Panc1 (cell line): Measurements from ENCODE around the gene SLC12A3. TPM values are rescaled to one million over a fixed set of nuclear protein-coding genes. Genes with fewer than 3 reads are reported as not detected.

Experiments used
- ATAC-seq: fragments of 200-7000 bp; cut with Tn5 transposase; 2 replicates; pipeline ENCODE4 v1.9.1; 2020; ENCODE audit warnings: mild to moderate bottlenecking, moderate library complexity
- BruUV-seq: library from RNA; stranded (reverse); fragments of 400-500 nt; replicated peaks from 2 replicates; lab custom pipeline; 2021; lab: Mats Ljungman, UMichigan
- CTCF ChIA-PET: fragments of 300-600 bp; sonication (Branson Sonifier 250); formaldehyde crosslinking; loops from one replicate; lab custom pipeline; 2022; ENCODE audit warnings: antibody characterized with exemption; lab: Charles Lee
- POLR2A ChIA-PET: fragments of 300-600 bp; sonication (Branson Sonifier 250); formaldehyde crosslinking; loops from one replicate; lab custom pipeline; 2022; ENCODE audit warnings: antibody characterized with exemption; lab: Charles Lee
- DNase-seq: peaks from one replicate; pipeline ENCODE4 v3.0.0-alpha.2; 2010; ENCODE audit warnings: low read depth, low spot score
- H3K27ac ChIP-seq: 2 replicates; pipeline ENCODE4 v1.5.1; 2011; ENCODE audit warnings: mild to moderate bottlenecking, low read length, inconsistent platforms
- H3K27me3 ChIP-seq: fragments of 200-500 bp; sonication (Bioruptor generic); 2 replicates; pipeline ENCODE4 v1.6.0; 2014; ENCODE audit warnings: low read length, inconsistent platforms; ENCODE audit not compliant: control insufficient read depth, insufficient read depth
- H3K36me3 ChIP-seq: fragments of 200-500 bp; sonication (Bioruptor generic); 2 replicates; pipeline ENCODE4 v1.5.1; 2014; ENCODE audit warnings: inconsistent platforms, mild to moderate bottlenecking, low read length, moderate library complexity; ENCODE audit not compliant: control insufficient read depth, insufficient read depth
- H3K4me1 ChIP-seq: 2 replicates; pipeline ENCODE4 v1.5.1; 2011; ENCODE audit warnings: inconsistent platforms, mild to moderate bottlenecking, low read length, moderate library complexity; ENCODE audit not compliant: control insufficient read depth, insufficient read depth
- H3K4me3 ChIP-seq, 2 experiments: 2 replicates each; pipeline ENCODE4 v1.5.1; 2011 to 2012; ENCODE audit warnings: low read depth in 2 of 2, low read length in 2 of 2, mild to moderate bottlenecking in 2 of 2, inconsistent platforms in 1 of 2, moderate library complexity in 1 of 2
- H3K9me3 ChIP-seq: fragments of 200-500 bp; sonication (Bioruptor generic); 2 replicates; pipeline ENCODE4 v1.5.1; 2014; ENCODE audit warnings: low read depth, mild to moderate bottlenecking, inconsistent platforms, low read length, moderate library complexity; ENCODE audit not compliant: control insufficient read depth, insufficient read depth
- CTCF ChIP-seq: fragments of 450-650 bp; IDR thresholded peaks from 2 replicates; pipeline ENCODE4 v1.5.1; 2017; ENCODE audit warnings: mild to moderate bottlenecking
- POLR2AphosphoS5 ChIP-seq: IDR thresholded peaks from 2 replicates; pipeline ENCODE4 v1.6.1; 2012; ENCODE audit warnings: mild to moderate bottlenecking, low read depth, low read length, moderate library complexity
- REST ChIP-seq, 2 experiments: IDR thresholded peaks; 2 replicates each; pipeline ENCODE4 v1.6.1; 2011 to 2012; ENCODE audit warnings: low read depth in 2 of 2, control low read depth in 1 of 2, low read length in 1 of 2, mild to moderate bottlenecking in 1 of 2, moderate library complexity in 1 of 2; ENCODE audit not compliant: insufficient read depth in 1 of 2
- SIN3A ChIP-seq: IDR thresholded peaks from 2 replicates; pipeline ENCODE4 v1.6.1; 2012; ENCODE audit warnings: low read depth, mild to moderate bottlenecking, low read length, moderate library complexity, borderline replicate concordance; ENCODE audit not compliant: insufficient read depth
- TCF7L2 ChIP-seq: IDR thresholded peaks from 2 replicates; pipeline ENCODE4 v1.6.1; 2011; ENCODE audit warnings: mild to moderate bottlenecking, low read depth, low read length, inconsistent platforms
- in situ Hi-C: cut with HindIII; loops from 2 replicates; pipeline ENCODE4 v1.10.0; 2016; ENCODE audit warnings: low sequenced_read_pairs, low pct_unique_long_range_greater_than_20kb
- intact Hi-C: fragments of 100-400 bp; cut with micrococcal nuclease; formaldehyde crosslinking; loops from one replicate; pipeline ENCODE4 v1.10.0; 2022; ENCODE audit not compliant: unreplicated experiment
- total RNA-seq: library from RNA; stranded (reverse); gene quantifications from one replicate; pipeline ENCODE4 v1.2.1, GENCODE V29; 2021; ENCODE audit not compliant: unreplicated experiment

SLC12A3 gene
- total RNA-seq, 1 experiment from 2014 or later: 0.15 TPM

GRCh38 chr16:56910112-56910511, 45.1 kb downstream of the SLC12A3 start:
- in situ Hi-C loops (no loop called here), intact Hi-C loops (no loop called here)
- ChIA-PET CTCF (no interaction called here), POLR2A (no interaction called here)
- Histone ChIP-seq H3K27me3 (no peaks in the 10 kb centered on the region), H3K4me1 (no peaks in the 10 kb centered on the region), H3K36me3 (no peaks in the 10 kb centered on the region), H3K9me3 (no peaks in the 10 kb centered on the region), H3K27ac (no peak overlapping the region), H3K4me3 (no peak overlapping the region)
- ATAC-seq (no peak), DNase-seq (no peak)
- no peak for TF ChIP-seq SIN3A
- BruUV-seq: no TSS peak

GRCh38 chr16:56910654-56911539, 45.9 kb downstream of the SLC12A3 start:
- POLR2A ChIA-PET: no interaction called here
- no peaks in the 10 kb centered on the region for H3K9me3 ChIP-seq
- intact Hi-C loops: no loop called here
- CTCF ChIA-PET: interaction anchor here (0.6 kb wide), 1 partner anchor 72 kb away, joined by 7 read pairs; no protein-coding TSS in a partner anchor
- H3K27me3 ChIP-seq: no peaks in the 10 kb centered on the region
- no peaks in the 10 kb centered on the region for H3K36me3 ChIP-seq
- H3K27ac ChIP-seq: no peak overlapping the region
- TF ChIP-seq POLR2AphosphoS5 (no peak), CTCF (no peak), TCF7L2 (no peak), SIN3A (no peak), REST (IDR thresholded peaks at IDR 0.05; ENCODE audit: insufficient read depth in 1 of 2, low read depth in 2 of 2, low read length in 1 of 2) (no peak)
- in situ Hi-C loops: no loop called here
- H3K4me3 ChIP-seq: no peak overlapping the region
- no peaks in the 10 kb centered on the region for H3K4me1 ChIP-seq
- ATAC-seq: no peak
- no TSS peak for BruUV-seq
- no peak for DNase-seq
